Progenitor cell of endocrine pancreas (in vitro differentiated cells): Measurements from ENCODE around the gene SESN1. TPM values are rescaled to one million over a fixed set of nuclear protein-coding genes. Genes with fewer than 3 reads are reported as not detected.

Experiments used
- DNase-seq: peaks from one replicate; pipeline ENCODE4 v3.0.0; 2021; ENCODE audit warnings: low spot score; ENCODE audit not compliant: unreplicated experiment
- H3K27ac Mint-ChIP-seq: 2 replicates; pipeline ENCODE4 v1.8.0; 2021; ENCODE audit warnings: mild to moderate bottlenecking, moderate library complexity, mixed read lengths
- H3K27me3 Mint-ChIP-seq: 2 replicates; pipeline ENCODE4 v1.8.0; 2021; ENCODE audit warnings: mixed read lengths
- H3K36me3 Mint-ChIP-seq: 2 replicates; pipeline ENCODE4 v1.8.0; 2022; ENCODE audit warnings: mixed read lengths; ENCODE audit not compliant: insufficient read depth
- H3K4me1 Mint-ChIP-seq: 2 replicates; pipeline ENCODE4 v1.8.0; 2021; ENCODE audit warnings: low read depth, mixed read lengths
- H3K4me3 Mint-ChIP-seq: 2 replicates; pipeline ENCODE4 v1.8.0; 2021; ENCODE audit warnings: low read depth, mild to moderate bottlenecking, moderate library complexity, mixed read lengths
- H3K9me3 Mint-ChIP-seq: 2 replicates; pipeline ENCODE4 v1.8.0; 2021; ENCODE audit warnings: low read depth, mixed read lengths
- total RNA-seq: library from RNA; stranded (reverse); gene quantifications from 2 replicates; pipeline ENCODE4 v1.2.1, GENCODE V29; 2021
- TF ChIP-seq, protein P1 (sequence below): fragments of 200-600 bp; sonication (generic); IDR thresholded peaks from one replicate; pipeline ENCODE4 v1.5.0; 2021; ENCODE audit warnings: antibody characterized with exemption, mild to moderate bottlenecking; ENCODE audit not compliant: unreplicated experiment

SESN1 gene
- total RNA-seq, 1 donor from 2014 or later, result 23.9 TPM

DNA sequence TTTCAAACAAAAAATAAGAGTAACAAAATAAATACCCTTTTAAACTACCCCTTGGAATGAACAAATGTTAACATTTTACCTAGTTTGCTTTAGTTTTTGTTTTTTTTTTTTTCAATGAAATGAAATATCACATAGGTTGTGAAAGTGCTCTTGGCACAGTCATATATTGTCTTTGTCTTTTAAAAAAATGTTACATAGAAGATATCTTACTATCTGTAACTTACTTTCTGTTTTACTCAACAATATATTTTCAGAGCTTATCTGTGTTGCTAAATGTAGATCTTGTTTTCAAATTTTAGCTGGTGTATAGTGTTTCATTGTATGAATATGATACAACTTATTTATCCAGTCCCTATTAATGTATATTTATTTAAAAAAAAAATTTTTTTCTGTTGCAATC lies 9.3 kb upstream of the SESN1 start:
- Mint-ChIP-seq H3K4me3 (no peak overlapping the region), H3K27me3 (no peaks in the 10 kb centered on the region), H3K4me1 (no peaks in the 10 kb centered on the region), H3K27ac (no peak overlapping the region), H3K9me3 (no peaks in the 10 kb centered on the region), H3K36me3 (peaks cover 3% of the 10 kb centered on the region)
- DNase-seq, result no peak
- TF ChIP-seq, protein P1, sequence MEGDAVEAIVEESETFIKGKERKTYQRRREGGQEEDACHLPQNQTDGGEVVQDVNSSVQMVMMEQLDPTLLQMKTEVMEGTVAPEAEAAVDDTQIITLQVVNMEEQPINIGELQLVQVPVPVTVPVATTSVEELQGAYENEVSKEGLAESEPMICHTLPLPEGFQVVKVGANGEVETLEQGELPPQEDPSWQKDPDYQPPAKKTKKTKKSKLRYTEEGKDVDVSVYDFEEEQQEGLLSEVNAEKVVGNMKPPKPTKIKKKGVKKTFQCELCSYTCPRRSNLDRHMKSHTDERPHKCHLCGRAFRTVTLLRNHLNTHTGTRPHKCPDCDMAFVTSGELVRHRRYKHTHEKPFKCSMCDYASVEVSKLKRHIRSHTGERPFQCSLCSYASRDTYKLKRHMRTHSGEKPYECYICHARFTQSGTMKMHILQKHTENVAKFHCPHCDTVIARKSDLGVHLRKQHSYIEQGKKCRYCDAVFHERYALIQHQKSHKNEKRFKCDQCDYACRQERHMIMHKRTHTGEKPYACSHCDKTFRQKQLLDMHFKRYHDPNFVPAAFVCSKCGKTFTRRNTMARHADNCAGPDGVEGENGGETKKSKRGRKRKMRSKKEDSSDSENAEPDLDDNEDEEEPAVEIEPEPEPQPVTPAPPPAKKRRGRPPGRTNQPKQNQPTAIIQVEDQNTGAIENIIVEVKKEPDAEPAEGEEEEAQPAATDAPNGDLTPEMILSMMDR, result no peak

DNA sequence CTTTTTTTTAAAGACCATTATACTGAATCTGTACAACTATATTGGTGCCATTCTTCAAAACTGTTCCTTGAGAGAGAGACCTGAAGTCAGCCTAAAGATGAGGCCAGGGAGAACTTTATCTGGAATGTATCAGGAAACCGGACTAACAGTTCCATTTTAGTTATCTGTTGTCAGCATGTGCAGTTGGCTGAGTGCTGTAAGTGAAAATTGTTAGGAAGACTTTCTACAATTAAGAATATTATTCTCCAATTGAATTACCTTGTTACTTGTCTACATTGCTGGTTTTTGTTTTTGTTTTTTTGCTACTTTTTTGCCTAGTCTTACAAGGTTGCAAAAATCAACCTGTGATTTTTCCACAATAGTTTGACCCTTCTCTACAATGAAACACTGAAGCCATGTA lies 8.1 kb upstream of the SESN1 start:
- TF ChIP-seq, protein P1, result no peak
- Mint-ChIP-seq H3K36me3 (peaks cover 3% of the 10 kb centered on the region), H3K4me1 (no peaks in the 10 kb centered on the region), H3K27me3 (no peaks in the 10 kb centered on the region), H3K9me3 (no peaks in the 10 kb centered on the region), H3K27ac (no peak overlapping the region), H3K4me3 (no peak overlapping the region)
- DNase-seq, result no peak

DNA sequence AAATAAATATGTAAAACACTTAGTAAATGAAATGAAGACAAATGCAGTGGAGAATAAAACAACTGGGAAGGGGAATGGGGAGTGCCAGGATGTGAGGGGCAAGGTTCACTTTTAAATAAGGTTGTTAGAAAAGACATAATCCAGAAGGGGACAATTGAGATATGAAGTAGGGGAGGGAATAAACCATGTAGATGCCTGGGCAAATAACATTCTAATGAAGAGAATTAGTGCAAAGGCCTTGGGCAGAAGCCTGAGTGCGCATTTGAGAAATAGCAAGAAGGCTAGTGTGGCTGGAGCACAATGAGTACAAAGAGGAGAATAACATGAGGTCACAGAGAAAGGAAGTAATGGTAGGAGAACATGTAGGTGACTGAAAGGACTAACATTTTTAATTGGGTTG lies 3.0 kb upstream of the SESN1 start:
- TF ChIP-seq, protein P1, result no peak
- Mint-ChIP-seq H3K36me3 (peaks cover 3% of the 10 kb centered on the region), H3K9me3 (no peaks in the 10 kb centered on the region), H3K27me3 (no peaks in the 10 kb centered on the region), H3K27ac (no peak overlapping the region), H3K4me3 (no peak overlapping the region), H3K4me1 (peaks cover 19% of the 10 kb centered on the region)
- no peak for DNase-seq

DNA sequence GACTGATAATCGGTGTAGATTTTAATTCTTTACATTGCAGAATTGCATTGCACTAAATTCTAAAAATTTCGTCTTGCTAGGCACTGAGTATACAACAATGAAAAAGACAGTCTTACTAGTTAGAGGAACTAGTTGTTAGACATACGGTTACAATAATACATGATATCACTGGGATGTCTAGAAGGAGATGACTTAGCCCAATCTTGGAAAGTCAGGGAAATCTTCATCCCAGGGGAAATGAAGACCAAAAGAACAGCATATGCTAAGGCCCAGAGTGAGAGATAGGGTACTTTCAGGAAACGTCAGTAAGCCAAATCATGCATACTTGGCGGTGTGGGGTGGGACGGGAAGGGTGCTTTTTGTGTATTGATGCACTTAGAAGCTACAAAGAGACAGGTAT lies 1.6 kb upstream of the SESN1 start:
- Mint-ChIP-seq H3K27me3 (no peaks in the 10 kb centered on the region), H3K4me1 (peaks cover 29% of the 10 kb centered on the region), H3K36me3 (peaks cover 1% of the 10 kb centered on the region), H3K9me3 (no peaks in the 10 kb centered on the region), H3K4me3 (peak overlapping the region; percentile 95), H3K27ac (no peak overlapping the region)
- no peak for DNase-seq
- TF ChIP-seq, protein P1, result no peak

DNA sequence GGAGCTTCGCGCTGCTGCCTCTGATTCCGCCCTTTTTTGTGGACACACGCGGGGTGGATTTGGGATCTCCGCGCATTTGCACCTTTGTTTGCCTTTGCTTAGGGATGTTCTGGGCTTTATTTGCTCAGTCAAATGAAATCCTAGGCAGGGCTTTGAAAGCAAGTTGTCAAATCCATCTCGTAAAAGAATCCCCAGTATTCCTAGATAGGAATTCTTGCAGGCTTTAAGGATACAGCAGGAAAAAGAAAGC lies 1.1 kb upstream of the SESN1 start:
- DNase-seq, result no peak
- TF ChIP-seq, protein P1, result no peak
- Mint-ChIP-seq H3K4me3 (peak overlapping the region; percentile 95), H3K4me1 (peaks cover 29% of the 10 kb centered on the region), H3K27ac (peak overlapping the region; percentile 100), H3K27me3 (no peaks in the 10 kb centered on the region), H3K36me3 (peaks cover 1% of the 10 kb centered on the region), H3K9me3 (no peaks in the 10 kb centered on the region)
